NCI-H187 (cell line): Measurements from ENCODE around the gene ABL1.

ENCODE experiments used
- DNase-seq, 2 experiments: peaks; one replicate each; lab custom pipeline; 2025; lab: John Stamatoyannopoulos, UW

The ABL1 gene

DNA sequence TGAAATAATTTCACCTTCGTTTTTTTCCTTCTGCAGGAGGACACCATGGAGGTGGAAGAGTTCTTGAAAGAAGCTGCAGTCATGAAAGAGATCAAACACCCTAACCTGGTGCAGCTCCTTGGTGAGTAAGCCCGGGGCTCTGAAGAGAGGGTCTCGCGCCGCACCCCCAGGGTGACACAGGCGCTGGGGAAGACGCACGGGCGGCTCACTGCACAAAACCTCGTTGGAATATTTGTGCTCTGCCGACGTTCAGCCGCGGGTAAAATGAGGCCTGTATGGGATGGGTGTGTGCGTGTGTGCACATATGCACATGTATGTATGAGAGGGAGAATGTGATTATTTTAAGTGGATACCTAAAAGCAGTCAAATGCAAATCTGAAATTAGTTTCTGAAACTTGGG is 37.0 kb downstream of the ABL1 start:
- no peak for DNase-seq

DNA sequence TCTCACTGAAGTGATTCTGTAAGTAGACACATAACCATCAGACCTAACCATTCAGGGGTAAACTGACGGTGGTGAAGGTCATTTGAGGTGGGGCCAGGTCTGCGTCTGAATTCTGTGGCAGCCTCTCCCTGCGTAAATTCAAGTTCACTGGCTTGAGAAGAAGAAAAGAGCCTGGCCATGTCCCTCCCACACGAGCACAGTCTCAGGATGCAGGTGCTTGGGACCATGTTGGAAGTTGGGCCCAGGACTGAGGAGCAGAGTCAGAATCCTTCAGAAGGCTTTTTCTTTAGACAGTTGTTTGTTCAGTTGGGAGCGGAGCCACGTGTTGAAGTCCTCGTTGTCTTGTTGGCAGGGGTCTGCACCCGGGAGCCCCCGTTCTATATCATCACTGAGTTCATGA is 37.5 kb downstream of the ABL1 start:
- DNase-seq, result no peak

DNA sequence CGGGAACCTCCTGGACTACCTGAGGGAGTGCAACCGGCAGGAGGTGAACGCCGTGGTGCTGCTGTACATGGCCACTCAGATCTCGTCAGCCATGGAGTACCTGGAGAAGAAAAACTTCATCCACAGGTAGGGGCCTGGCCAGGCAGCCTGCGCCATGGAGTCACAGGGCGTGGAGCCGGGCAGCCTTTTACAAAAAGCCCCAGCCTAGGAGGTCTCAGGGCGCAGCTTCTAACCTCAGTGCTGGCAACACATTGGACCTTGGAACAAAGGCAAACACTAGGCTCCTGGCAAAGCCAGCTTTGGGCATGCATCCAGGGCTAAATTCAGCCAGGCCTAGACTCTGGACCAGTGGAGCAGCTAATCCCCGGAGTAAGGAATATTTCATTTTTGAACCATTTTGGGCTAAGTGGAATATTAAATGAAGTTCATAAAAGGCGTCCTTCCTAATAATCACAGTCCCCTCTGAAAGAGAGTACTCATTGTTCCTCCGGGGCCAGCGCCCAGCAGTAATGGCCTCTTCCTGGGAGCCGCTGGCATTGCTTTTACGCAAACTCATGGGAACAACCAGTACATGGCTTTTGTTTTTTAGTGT is 38.0 kb downstream of the ABL1 start:
- DNase-seq, result no peak

DNA sequence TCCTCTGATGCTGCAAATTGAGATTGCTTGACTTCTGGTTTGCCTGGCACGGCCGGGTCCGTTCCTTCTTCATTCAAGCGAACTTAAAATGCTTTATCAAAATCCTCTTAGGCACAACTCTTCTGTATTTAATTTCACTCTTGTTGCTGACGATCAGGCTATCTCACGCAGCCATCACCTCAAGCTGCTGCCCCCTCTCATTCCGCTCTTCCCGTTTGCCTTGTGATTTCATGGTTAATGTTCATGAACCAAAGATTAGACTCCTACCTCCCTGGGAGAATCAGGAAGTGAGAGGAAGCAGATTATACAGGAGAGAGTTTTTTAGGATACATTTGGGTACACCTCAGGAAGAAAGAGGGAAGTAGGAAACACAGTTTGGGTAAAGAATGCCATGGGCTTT is 38.9 kb downstream of the ABL1 start:
- no peak for DNase-seq

DNA sequence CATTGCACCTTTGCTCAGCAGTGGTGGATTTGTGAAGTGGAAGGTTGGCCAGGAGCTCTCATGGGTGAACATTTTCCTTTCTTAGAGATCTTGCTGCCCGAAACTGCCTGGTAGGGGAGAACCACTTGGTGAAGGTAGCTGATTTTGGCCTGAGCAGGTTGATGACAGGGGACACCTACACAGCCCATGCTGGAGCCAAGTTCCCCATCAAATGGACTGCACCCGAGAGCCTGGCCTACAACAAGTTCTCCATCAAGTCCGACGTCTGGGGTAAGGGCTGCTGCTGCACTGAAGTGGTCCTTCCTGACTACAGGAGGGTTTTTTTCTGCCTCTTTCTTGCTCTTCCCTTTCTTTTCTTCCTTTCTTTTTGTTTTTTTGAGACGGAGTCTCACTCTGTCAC is 39.7 kb downstream of the ABL1 start:
- no peak for DNase-seq

DNA sequence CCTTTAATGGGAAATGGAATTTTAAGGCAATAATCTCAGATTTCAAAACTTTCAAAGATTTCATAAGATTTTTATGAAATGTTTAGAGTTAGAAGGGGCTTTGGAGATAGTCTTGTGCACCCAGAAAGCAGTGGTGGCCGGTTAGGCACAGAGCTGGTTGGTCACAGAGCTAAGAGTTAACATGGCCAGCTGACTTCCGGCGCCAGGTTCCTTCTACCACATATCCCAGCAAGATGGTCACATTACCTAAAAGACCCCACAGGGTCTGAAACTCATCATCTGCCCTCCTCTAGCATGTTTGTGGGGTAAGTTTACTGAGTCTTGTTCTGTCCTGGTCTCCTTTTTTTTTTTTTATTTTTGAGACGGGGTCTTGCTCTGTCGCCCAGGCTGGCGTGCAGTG is 42.2 kb downstream of the ABL1 start:
- DNase-seq, result no peak

DNA sequence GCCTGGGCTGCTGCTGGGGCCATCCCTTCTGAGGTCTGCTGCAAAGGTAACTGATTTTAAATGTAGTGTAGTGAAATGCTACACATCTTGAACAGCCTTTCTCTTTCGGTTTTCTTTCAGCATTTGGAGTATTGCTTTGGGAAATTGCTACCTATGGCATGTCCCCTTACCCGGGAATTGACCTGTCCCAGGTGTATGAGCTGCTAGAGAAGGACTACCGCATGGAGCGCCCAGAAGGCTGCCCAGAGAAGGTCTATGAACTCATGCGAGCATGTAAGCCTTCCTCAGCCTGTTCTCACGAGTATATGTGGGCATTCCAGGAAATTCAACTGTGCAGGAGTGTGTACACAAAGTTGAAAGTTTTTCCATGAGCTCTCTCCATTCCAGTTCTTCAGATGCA is 43.2 kb downstream of the ABL1 start:
- no peak for DNase-seq

DNA sequence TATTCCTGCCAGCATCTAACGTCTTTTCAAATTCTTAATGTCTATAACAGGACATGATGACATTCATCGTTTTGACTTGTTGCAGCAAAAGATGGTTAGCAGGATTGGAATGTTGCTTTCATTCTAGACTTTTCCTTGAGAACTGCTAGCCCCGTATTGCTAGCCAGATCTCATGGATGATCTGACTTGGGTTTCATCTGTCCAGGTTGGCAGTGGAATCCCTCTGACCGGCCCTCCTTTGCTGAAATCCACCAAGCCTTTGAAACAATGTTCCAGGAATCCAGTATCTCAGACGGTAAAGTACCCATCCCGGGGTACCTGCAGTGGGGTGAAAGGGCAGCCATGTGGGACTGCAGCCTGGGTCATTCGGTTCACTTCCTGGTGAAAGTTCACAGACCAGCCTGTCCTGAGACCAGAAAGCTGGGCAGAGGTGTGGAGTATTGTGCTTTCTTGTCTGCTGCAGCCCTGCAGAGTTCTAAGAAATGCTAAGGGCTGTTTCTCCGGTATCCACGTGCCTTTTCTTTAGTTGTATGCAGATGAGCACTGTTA is 44.9 kb downstream of the ABL1 start:
- DNase-seq, result no peak

DNA sequence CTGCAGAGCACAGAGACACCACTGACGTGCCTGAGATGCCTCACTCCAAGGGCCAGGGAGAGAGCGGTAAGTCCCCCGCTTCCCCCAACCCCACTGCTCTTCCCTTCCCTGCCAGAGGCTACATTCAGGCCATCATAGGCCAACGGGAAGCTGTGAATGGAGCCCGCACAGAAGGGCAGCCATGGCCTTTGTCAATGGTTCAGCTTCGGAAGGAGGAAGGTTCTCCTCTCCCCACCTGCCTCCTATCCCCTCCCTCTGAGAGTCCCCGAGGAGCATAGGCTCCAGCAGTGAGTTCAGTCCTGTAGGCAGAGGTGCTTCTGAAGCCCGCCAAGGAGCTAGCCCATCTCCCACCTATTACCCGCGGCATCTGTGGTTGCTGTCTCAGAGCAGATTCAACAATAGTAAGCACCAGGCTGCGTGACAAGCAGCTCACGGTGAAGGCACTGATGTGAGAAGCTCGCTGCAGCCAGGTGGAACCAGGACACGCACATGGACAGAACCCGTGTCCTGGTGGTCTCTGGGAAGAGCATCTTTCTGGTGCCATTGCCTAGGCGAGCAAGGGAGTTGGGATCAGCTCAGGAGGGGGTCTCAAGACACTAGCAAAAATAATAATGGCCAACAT is 45.7 kb downstream of the ABL1 start:
- DNase-seq, result no peak

DNA sequence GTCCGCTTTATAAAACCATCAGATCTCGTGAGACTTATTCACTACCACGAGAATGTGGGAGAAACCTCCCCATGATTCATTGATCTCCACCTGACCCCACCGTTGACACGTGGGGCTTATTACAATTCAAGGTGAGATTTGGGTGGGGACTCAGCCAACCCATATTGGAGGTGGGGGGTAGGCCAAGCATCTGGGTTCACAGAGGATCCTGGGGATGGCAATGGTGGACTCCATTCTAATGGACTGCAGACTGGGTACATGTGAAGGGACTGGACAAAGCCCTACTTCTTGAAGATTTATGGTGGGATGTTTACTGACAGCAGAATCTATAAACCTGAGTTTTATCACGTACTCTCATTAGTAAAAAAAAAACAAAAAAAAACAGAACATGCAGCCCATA is 46.5 kb downstream of the ABL1 start:
- no peak for DNase-seq

DNA sequence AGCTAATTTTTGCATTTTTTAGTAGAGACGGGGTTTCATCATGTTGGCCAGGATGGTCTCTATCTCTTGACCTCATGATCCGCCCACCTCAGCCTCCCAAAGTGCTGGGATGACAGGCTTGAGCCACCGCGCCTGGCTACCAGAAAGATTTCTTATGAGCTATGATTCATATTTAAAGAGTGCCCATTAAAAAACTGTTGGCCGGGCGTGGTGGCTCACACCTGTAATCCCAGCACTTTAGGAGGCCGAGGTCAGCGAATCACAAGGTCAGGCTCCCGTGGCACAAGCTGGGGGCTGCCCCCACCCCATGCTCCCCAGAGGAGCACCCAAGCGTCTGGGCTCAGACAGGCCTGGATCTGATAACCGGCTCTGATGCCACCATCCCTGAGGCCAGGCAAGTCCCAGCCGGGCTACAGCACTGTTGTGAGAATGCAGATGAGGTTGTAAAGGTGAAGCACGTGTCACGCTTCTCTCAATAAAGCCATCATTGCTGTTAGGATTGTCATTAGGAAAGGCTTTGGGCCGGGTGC is 47.7 kb downstream of the ABL1 start:
- no peak for DNase-seq

DNA sequence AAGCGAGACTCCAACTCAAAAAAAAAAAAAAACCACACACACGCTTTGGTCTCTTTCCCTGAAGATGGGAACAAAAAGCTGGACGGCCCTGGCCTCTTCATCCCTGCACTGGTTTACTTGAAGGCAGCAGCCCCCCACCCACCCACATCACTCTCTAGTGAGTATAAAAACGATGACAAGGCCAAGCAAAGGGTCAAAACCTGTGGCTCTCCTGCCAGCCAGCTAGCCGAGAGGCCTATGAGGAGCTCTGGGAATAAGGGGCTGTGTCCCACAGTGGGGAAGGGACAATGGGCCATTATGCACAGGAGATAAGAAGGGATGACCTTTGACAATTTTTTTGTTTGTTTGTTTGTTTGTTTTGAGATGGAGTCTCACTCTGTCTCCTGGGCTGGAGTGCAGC is 48.4 kb downstream of the ABL1 start:
- no peak for DNase-seq

DNA sequence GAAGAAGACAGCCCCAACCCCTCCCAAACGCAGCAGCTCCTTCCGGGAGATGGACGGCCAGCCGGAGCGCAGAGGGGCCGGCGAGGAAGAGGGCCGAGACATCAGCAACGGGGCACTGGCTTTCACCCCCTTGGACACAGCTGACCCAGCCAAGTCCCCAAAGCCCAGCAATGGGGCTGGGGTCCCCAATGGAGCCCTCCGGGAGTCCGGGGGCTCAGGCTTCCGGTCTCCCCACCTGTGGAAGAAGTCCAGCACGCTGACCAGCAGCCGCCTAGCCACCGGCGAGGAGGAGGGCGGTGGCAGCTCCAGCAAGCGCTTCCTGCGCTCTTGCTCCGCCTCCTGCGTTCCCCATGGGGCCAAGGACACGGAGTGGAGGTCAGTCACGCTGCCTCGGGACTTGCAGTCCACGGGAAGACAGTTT is 49.1 kb downstream of the ABL1 start:
- DNase-seq, result no peak

DNA sequence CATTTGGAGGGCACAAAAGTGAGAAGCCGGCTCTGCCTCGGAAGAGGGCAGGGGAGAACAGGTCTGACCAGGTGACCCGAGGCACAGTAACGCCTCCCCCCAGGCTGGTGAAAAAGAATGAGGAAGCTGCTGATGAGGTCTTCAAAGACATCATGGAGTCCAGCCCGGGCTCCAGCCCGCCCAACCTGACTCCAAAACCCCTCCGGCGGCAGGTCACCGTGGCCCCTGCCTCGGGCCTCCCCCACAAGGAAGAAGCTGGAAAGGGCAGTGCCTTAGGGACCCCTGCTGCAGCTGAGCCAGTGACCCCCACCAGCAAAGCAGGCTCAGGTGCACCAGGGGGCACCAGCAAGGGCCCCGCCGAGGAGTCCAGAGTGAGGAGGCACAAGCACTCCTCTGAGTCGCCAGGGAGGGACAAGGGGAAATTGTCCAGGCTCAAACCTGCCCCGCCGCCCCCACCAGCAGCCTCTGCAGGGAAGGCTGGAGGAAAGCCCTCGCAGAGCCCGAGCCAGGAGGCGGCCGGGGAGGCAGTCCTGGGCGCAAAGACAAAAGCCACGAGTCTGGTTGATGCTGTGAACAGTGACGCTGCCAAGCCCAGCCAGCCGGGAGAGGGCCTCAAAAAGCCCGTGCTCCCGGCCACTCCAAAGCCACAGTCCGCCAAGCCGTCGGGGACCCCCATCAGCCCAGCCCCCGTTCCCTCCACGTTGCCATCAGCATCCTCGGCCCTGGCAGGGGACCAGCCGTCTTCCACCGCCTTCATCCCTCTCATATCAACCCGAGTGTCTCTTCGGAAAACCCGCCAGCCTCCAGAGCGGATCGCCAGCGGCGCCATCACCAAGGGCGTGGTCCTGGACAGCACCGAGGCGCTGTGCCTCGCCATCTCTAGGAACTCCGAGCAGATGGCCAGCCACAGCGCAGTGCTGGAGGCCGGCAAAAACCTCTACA is 49.8 kb downstream of the ABL1 start:
- DNase-seq, result no peak

DNA sequence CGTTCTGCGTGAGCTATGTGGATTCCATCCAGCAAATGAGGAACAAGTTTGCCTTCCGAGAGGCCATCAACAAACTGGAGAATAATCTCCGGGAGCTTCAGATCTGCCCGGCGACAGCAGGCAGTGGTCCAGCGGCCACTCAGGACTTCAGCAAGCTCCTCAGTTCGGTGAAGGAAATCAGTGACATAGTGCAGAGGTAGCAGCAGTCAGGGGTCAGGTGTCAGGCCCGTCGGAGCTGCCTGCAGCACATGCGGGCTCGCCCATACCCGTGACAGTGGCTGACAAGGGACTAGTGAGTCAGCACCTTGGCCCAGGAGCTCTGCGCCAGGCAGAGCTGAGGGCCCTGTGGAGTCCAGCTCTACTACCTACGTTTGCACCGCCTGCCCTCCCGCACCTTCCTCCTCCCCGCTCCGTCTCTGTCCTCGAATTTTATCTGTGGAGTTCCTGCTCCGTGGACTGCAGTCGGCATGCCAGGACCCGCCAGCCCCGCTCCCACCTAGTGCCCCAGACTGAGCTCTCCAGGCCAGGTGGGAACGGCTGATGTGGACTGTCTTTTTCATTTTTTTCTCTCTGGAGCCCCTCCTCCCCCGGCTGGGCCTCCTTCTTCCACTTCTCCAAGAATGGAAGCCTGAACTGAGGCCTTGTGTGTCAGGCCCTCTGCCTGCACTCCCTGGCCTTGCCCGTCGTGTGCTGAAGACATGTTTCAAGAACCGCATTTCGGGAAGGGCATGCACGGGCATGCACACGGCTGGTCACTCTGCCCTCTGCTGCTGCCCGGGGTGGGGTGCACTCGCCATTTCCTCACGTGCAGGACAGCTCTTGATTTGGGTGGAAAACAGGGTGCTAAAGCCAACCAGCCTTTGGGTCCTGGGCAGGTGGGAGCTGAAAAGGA is 50.7 kb downstream of the ABL1 start:
- DNase-seq, result no peak

DNA sequence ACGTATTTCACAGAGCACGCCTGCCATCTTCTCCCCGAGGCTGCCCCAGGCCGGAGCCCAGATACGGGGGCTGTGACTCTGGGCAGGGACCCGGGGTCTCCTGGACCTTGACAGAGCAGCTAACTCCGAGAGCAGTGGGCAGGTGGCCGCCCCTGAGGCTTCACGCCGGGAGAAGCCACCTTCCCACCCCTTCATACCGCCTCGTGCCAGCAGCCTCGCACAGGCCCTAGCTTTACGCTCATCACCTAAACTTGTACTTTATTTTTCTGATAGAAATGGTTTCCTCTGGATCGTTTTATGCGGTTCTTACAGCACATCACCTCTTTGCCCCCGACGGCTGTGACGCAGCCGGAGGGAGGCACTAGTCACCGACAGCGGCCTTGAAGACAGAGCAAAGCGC is 51.9 kb downstream of the ABL1 start:
- no peak for DNase-seq

DNA sequence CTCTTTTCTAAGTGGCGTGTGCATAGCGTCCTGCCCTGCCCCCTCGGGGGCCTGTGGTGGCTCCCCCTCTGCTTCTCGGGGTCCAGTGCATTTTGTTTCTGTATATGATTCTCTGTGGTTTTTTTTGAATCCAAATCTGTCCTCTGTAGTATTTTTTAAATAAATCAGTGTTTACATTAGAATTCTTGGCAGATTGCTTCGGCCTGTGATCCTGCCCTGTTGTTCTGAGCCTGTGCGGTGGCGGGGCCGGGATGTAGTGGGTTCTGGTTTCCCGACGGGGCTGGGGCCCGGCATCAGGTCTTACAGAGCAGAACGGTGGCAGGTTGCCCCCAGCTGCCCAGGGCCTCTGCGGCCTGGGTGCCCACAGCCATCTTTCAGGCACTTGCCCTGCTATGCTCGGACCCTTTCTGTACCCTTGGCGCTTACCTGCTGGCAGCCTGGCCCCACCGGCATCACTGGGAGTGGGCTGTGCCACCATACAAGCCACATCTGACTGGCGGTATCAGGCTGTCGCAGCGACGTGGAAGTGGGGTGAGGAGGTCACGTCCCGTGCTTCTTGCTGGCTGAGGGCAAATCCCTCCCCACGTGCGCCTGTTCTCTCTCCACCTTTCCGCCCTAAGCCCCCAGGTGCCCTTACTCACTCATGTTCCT is 52.6 kb downstream of the ABL1 start:
- no peak for DNase-seq

DNA sequence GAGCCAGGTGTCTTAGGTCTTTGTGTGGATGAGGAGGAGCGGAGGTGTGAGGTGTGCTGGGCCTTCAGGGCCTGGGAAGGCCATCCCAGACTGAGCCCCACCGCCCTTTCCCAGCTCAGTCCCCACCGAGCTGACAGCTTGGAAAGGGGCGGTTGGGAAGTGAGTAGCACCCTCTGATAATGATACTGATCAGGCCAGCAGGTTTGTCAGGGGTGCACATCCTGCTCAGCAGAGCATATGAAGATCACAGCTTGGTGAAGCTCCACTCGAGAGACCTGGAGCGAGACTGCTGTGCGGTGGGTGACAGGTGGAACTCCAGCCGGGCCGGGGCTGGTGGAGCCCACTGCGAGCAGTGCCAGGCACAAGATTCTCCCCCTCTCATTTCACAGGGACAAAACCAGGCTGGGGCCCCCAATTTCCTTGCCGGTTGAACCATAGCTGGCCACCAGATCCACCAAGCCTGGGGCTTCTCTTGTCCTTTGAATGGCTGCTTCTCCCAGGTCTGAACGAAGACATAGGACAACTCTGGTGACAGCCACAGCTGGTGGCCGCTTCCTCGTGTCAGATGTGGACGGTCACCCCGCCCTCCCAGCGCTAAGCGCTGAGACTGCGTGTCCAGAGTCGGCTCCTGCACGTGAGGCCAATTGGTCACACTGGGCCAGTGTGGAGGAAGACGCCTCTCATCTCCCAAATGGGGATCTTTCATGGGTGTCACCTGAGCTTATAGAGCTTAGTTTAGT is 53.3 kb downstream of the ABL1 start:
- DNase-seq, result no peak

DNA sequence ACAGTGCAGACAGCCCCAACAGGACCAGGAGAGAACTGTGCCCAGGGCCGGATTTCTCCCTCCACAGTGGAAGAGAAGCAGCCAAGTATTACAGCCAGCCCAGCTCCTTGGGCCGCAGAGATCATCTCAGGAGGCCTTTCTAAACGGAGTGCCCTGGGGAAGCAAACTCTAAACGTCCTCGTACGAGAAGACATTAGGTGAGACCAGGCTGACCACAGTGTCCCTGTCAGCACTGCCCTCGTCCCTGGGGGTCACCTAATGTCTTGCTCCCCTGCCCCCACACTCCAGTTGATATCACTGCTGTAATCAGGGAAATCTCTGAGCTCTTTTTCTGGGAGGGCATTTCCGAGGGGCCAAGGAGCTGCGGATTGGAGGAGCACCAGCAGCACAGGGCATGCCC is 55.1 kb downstream of the ABL1 start:
- DNase-seq, result no peak
